IMR-90 (cell line): Measurements from ENCODE around the gene ARID3C. TPM values are rescaled to one million over a fixed set of nuclear protein-coding genes. Genes with fewer than 3 reads are reported as not detected.

Experiments
- ATAC-seq: fragments of 200-7000 bp; cut with Tn5 transposase; 2 replicates; pipeline ENCODE4 v1.9.1; 2020; ENCODE audit warnings: low read depth, mild to moderate bottlenecking, moderate library complexity
- BruUV-seq: library from RNA; stranded (reverse); fragments of 400-500 nt; replicated peaks from 2 replicates; lab custom pipeline; 2021; lab: Mats Ljungman, UMichigan
- CTCF ChIA-PET: fragments of 300-600 bp; formaldehyde crosslinking; extraction: SDS; loops from one replicate; lab custom pipeline; 2021; ENCODE audit warnings: antibody characterized with exemption; lab: Yijun Ruan, JAX
- POLR2A ChIA-PET: fragments of 300-600 bp; sonication (Branson Sonifier 250); formaldehyde crosslinking; loops from one replicate; lab custom pipeline; 2022; ENCODE audit warnings: antibody characterized with exemption; ENCODE audit not compliant: unreplicated experiment; lab: Charles Lee
- DNase-seq: peaks from one replicate; pipeline ENCODE4 v3.0.0; 2013
- H2AFZ ChIP-seq: replicated peaks from 2 replicates; pipeline ENCODE3; 2013; ENCODE audit warnings: low read length, mild to moderate bottlenecking; ENCODE audit not compliant: poor library complexity
- H2AK5ac ChIP-seq: 2 replicates; pipeline ENCODE4 v1.6.1; 2013; ENCODE audit warnings: low read depth, low read length, inconsistent platforms
- H2AK9ac ChIP-seq: replicated peaks from 2 replicates; pipeline ENCODE3; 2013; ENCODE audit warnings: mild to moderate bottlenecking, low read depth, low read length, moderate library complexity; ENCODE audit not compliant: poor library complexity
- H2BK120ac ChIP-seq: 2 replicates; pipeline ENCODE4 v1.6.1; 2013; ENCODE audit warnings: low read depth, low read length, inconsistent platforms
- H2BK15ac ChIP-seq: 3 replicates; pipeline ENCODE4 v1.6.1; 2013; ENCODE audit warnings: low read depth, low read length, inconsistent platforms
- H2BK20ac ChIP-seq: 2 replicates; pipeline ENCODE4 v1.6.1; 2013; ENCODE audit warnings: low read depth, mild to moderate bottlenecking, inconsistent platforms, low read length, moderate library complexity
- H2BK5ac ChIP-seq: 2 replicates; pipeline ENCODE4 v1.6.1; 2013; ENCODE audit warnings: mild to moderate bottlenecking, low read depth, low read length, inconsistent platforms; ENCODE audit not compliant: poor library complexity, severe bottlenecking
- H3K14ac ChIP-seq: replicated peaks from 2 replicates; pipeline ENCODE4 v1.6.1; 2013; ENCODE audit warnings: low read depth, low read length, inconsistent platforms
- H3K18ac ChIP-seq: 2 replicates; pipeline ENCODE4 v1.6.1; 2013; ENCODE audit warnings: low read depth, low read length, control low read depth
- H3K23ac ChIP-seq: 2 replicates; pipeline ENCODE4 v1.6.1; 2013; ENCODE audit warnings: low read depth, low read length, inconsistent platforms
- H3K27ac ChIP-seq: 2 replicates; pipeline ENCODE4 v1.5.1; 2013; ENCODE audit warnings: mild to moderate bottlenecking, control low read depth, low read length; ENCODE audit not compliant: insufficient read depth
- H3K27me3 ChIP-seq: 2 replicates; pipeline ENCODE4 v1.6.1; 2013; ENCODE audit warnings: low read length; ENCODE audit not compliant: control insufficient read depth, insufficient read depth
- H3K36me3 ChIP-seq: 2 replicates; pipeline ENCODE4 v1.6.1; 2013; ENCODE audit warnings: low read length, mixed read lengths; ENCODE audit not compliant: control insufficient read depth, insufficient read depth
- H3K4ac ChIP-seq: 2 replicates; pipeline ENCODE4 v1.6.1; 2013; ENCODE audit warnings: low read depth, low read length, inconsistent platforms
- H3K4me1 ChIP-seq: 2 replicates; pipeline ENCODE4 v1.6.1; 2013; ENCODE audit warnings: low read length, mixed read lengths; ENCODE audit not compliant: control insufficient read depth, insufficient read depth
- H3K4me2 ChIP-seq: 2 replicates; pipeline ENCODE4 v1.6.1; 2013; ENCODE audit warnings: low read depth, mild to moderate bottlenecking, control low read depth, low read length, moderate library complexity
- H3K4me3 ChIP-seq: 2 replicates; pipeline ENCODE4 v1.5.1; 2013; ENCODE audit warnings: low read depth, mild to moderate bottlenecking, control low read depth, low read length, moderate library complexity; ENCODE audit not compliant: insufficient read depth
- H3K56ac ChIP-seq: 2 replicates; pipeline ENCODE4 v1.6.1; 2013; ENCODE audit warnings: low read length, inconsistent platforms; ENCODE audit not compliant: insufficient read depth; ENCODE audit errors: extremely low read depth
- H3K79me1 ChIP-seq, 2 experiments: 2 replicates each; pipeline ENCODE4 v1.6.1; 2013; ENCODE audit warnings: low read length in 2 of 2, inconsistent platforms in 1 of 2, low read depth in 1 of 2
- H3K9ac ChIP-seq: 2 replicates; pipeline ENCODE4 v1.6.1; 2013; ENCODE audit warnings: low read depth, low read length, control low read depth
- H3K9me1 ChIP-seq: 2 replicates; pipeline ENCODE4 v1.6.1; 2013; ENCODE audit warnings: low read length, inconsistent platforms; ENCODE audit not compliant: insufficient read depth
- H3K9me3 ChIP-seq: 2 replicates; pipeline ENCODE4 v1.6.1; 2013; ENCODE audit warnings: low read length; ENCODE audit not compliant: control insufficient read depth, insufficient read depth
- H4K20me1 ChIP-seq: 2 replicates; pipeline ENCODE4 v1.6.1; 2013; ENCODE audit warnings: low read length, inconsistent platforms; ENCODE audit not compliant: insufficient read depth
- H4K5ac ChIP-seq: 2 replicates; pipeline ENCODE4 v1.6.1; 2013; ENCODE audit warnings: mild to moderate bottlenecking, low read depth, low read length, control low read depth
- H4K8ac ChIP-seq, 2 experiments: 2 replicates each; pipeline ENCODE4 v1.6.1; 2013; ENCODE audit warnings: low read depth in 2 of 2, low read length in 2 of 2, control low read depth in 1 of 2, inconsistent platforms in 1 of 2
- H4K91ac ChIP-seq: 2 replicates; pipeline ENCODE4 v1.6.1; 2013; ENCODE audit warnings: low read depth, low read length, inconsistent platforms; ENCODE audit not compliant: insufficient read depth
- BHLHE40 ChIP-seq: fragments of 150-350 bp; IDR thresholded peaks from 2 replicates; pipeline ENCODE4 v1.6.1; 2016; ENCODE audit warnings: mild to moderate bottlenecking, low read depth, low read length
- CEBPB ChIP-seq: IDR thresholded peaks from 2 replicates; pipeline ENCODE4 v1.6.1; 2012; ENCODE audit warnings: low read depth, low read length, improper control_type of control experiment
- CHD1 ChIP-seq: IDR thresholded peaks from 2 replicates; pipeline ENCODE4 v1.6.1; 2012; ENCODE audit warnings: low read depth, low read length, improper control_type of control experiment
- CTCF ChIP-seq: conservative IDR thresholded peaks from 2 replicates; pipeline ENCODE4 v1.5.1; 2012; ENCODE audit warnings: mild to moderate bottlenecking, low read depth, low read length, improper control_type of control experiment
- ELK1 ChIP-seq: fragments of 150-350 bp; IDR thresholded peaks from 2 replicates; pipeline ENCODE4 v1.6.1; 2016; ENCODE audit warnings: low read depth, mild to moderate bottlenecking, low read length, moderate library complexity, borderline replicate concordance
- FOS ChIP-seq: fragments of 150-350 bp; IDR thresholded peaks from 2 replicates; pipeline ENCODE4 v1.6.1; 2016; ENCODE audit warnings: low read depth, low read length
- MAFK ChIP-seq: IDR thresholded peaks from 2 replicates; pipeline ENCODE4 v1.6.1; 2012; ENCODE audit warnings: low read depth, low read length, improper control_type of control experiment
- MAZ ChIP-seq: IDR thresholded peaks from 2 replicates; pipeline ENCODE4 v1.6.1; 2012; ENCODE audit warnings: low read depth, mild to moderate bottlenecking, low read length, improper control_type of control experiment, moderate library complexity, borderline replicate concordance
- MXI1 ChIP-seq: IDR thresholded peaks from 2 replicates; pipeline ENCODE4 v1.6.1; 2012; ENCODE audit warnings: low read depth, mild to moderate bottlenecking, low read length, moderate library complexity, borderline replicate concordance
- NFE2L2 ChIP-seq: fragments of 150-350 bp; IDR thresholded peaks from 2 replicates; pipeline ENCODE4 v1.6.1; 2016; ENCODE audit warnings: low read depth, mild to moderate bottlenecking, low read length
- POLR2A ChIP-seq: IDR thresholded peaks from 2 replicates; pipeline ENCODE4 v1.6.1; 2012; ENCODE audit warnings: mild to moderate bottlenecking, low read depth, low read length
- RAD21 ChIP-seq: IDR thresholded peaks from 2 replicates; pipeline ENCODE4 v1.6.1; 2012; ENCODE audit warnings: low read length, improper control_type of control experiment
- RCOR1 ChIP-seq: IDR thresholded peaks from 2 replicates; pipeline ENCODE4 v1.6.1; 2012; ENCODE audit warnings: mild to moderate bottlenecking, low read length, improper control_type of control experiment; ENCODE audit not compliant: insufficient replicate concordance
- RFX5 ChIP-seq: IDR thresholded peaks from 2 replicates; pipeline ENCODE4 v1.8.0; 2012; ENCODE audit warnings: low read depth, mild to moderate bottlenecking, low read length, moderate library complexity
- SMC3 ChIP-seq: fragments of 150-350 bp; IDR thresholded peaks from 2 replicates; pipeline ENCODE4 v1.6.1; 2016; ENCODE audit warnings: low read depth, mild to moderate bottlenecking, antibody characterized with exemption, low read length, moderate library complexity
- USF2 ChIP-seq: fragments of 150-350 bp; IDR thresholded peaks from 2 replicates; pipeline ENCODE4 v1.6.1; 2017; ENCODE audit warnings: mild to moderate bottlenecking, antibody characterized with exemption, low read length, low read depth
- WGBS, 2 experiments: methylation state at CpG; one replicate each; pipeline versions ENCODE4 v1.1.5 to v1.1.7; 2013; ENCODE audit warnings: missing lambda C conversion rate in 2 of 2; ENCODE audit not compliant: insufficient read length in 1 of 2; ENCODE audit errors: extremely low coverage in 2 of 2; 5-methylcytosine and 5-hydroxymethylcytosine counted together
- dilution Hi-C: fragments of 300-500 bp; cut with HindIII; formaldehyde crosslinking; loops from one replicate; pipeline ENCODE4 v1.14.3; 2018; ENCODE audit warnings: low sequenced_read_pairs; ENCODE audit not compliant: unreplicated experiment
- in situ Hi-C: fragments of 300-500 bp; cut with MboI; formaldehyde crosslinking; loops from 3 replicates; pipeline ENCODE4 v1.14.3; 2019; ENCODE audit warnings: low sequenced_read_pairs, inconsistent platforms, mixed read lengths
- intact Hi-C: fragments of 100-400 bp; cut with micrococcal nuclease; formaldehyde crosslinking; loops from 2 replicates; pipeline ENCODE4 v1.10.0; 2022
- polyA plus RNA-seq, 3 experiments: library from polyadenylated mRNA; depleted of rRNA; stranded (reverse); fragments of >200 nt; gene quantifications; 2 replicates each; pipeline ENCODE4 v1.2.3, GENCODE V29; 2012; ENCODE audit warnings: low replicate concordance in 1 of 3
- total RNA-seq: library from RNA; depleted of rRNA; stranded (reverse); fragments of >200 nt; gene quantifications from 2 replicates; pipeline ENCODE4 v1.2.3, GENCODE V29; 2012

Gene ARID3C
- total and polyA plus RNA-seq, 2 of the 4 experiments (the other 2 are of a cell fraction), result 0.07 TPM; not detected in 1

GRCh38 chr9:34600908-34601307 lies 28.0 kb downstream of the ARID3C start:
- TF ChIP-seq BHLHE40, result no peak
- no peak for TF ChIP-seq RCOR1
- TF ChIP-seq ELK1, result no peak
- TF ChIP-seq CTCF, result no peak
- TF ChIP-seq POLR2A, result no peak
- no peak for TF ChIP-seq MAZ
- no peak for TF ChIP-seq FOS
- no peak for TF ChIP-seq USF2
- no peak for TF ChIP-seq MAFK
- no peak for TF ChIP-seq RAD21
- TF ChIP-seq MXI1, result no peak
- TF ChIP-seq CEBPB, result no peak
- TF ChIP-seq RFX5, result no peak
- no peak for TF ChIP-seq SMC3
- TF ChIP-seq CHD1, result no peak
- no peak for TF ChIP-seq NFE2L2
- Histone ChIP-seq H2BK15ac (no peak overlapping the region), H3K56ac (no peak overlapping the region), H4K20me1 (peaks cover 5% of the 10 kb centered on the region; the same call in 1 of the 2 replicates), H4K8ac (no peak overlapping the region), H4K91ac (no peak overlapping the region), H3K4me1 (no peaks in the 10 kb centered on the region), H3K4me2 (no peak overlapping the region), H3K4ac (no peak overlapping the region), H2AFZ (no peak overlapping the region), H2BK120ac (no peak overlapping the region), H3K36me3 (no peaks in the 10 kb centered on the region), H3K18ac (no peak overlapping the region), H3K14ac (no peak overlapping the region), H3K9ac (no peak overlapping the region), H3K27me3 (peaks cover 67% of the 10 kb centered on the region), H2AK9ac (no peak overlapping the region), H4K5ac (no peak overlapping the region), H3K79me1 (no peaks in the 10 kb centered on the region), H2BK5ac (no peak overlapping the region), H3K23ac (no peak overlapping the region), H3K9me1 (no peaks in the 10 kb centered on the region), H2BK20ac (no peak overlapping the region), H3K4me3 (no peak overlapping the region), H2AK5ac (no peak overlapping the region), H3K9me3 (no peaks in the 10 kb centered on the region), H3K27ac (no peak overlapping the region)
- no TSS peak for BruUV-seq
- no peak for ATAC-seq
- DNase-seq, result no peak
- dilution Hi-C loops (no loop called here), in situ Hi-C loops (loop anchor here (5.0 to 10.0 kb wide), 2 partner anchors 166 to 194 kb away; no protein-coding TSS in a partner anchor), intact Hi-C loops (loop anchor here (2.0 kb wide), 1 partner anchor 196 kb away; no protein-coding TSS in a partner anchor)
- ChIA-PET POLR2A (no interaction called here), CTCF (interaction anchor here (1.0 to 2.4 kb wide), 2 partner anchors 53 to 197 kb away, joined by 3 to 9 read pairs; no protein-coding TSS in a partner anchor)
- 50% methylated on average over 1 of the region's 1 CpG; no CpG with 5 or more reads in 1 of the 2 experiments for WGBS, 2 experiments
